ENCODE data around the gene MTF2.

MTF2 gene

DNA sequence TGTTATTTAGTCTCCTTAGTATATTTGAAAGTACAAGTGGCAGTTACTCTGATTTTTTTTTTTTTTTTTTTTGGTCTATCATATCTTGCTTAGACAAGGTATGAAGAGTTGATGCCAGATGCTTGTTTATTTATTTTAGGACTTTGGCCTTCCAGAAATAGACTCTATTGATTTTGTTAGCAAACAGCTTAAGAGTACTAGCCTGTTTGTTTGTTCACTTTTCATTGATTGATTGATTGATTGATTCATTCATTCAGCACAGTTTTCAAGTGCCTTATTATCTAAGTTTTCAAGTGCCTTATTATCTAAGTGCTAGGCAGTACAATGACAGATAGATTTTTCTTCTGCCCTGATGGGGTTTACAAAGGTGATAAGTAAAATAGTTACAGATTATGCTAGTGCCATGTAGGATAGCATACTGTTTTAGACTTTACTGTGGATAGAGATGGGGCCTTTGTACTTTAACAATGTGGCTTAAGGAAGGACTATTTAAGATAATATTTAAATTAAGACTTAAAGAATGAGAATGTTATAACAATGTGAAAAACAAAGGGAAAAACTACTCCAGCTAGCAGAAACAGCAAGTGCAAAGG lies 50.5 kb downstream of the MTF2 start:
- no peaks in the 10 kb centered on the region for H3K9me3 ChIP-seq (ENCODE audit: control insufficient read depth, insufficient read depth, low read length)
- H3K4me3 ChIP-seq (ENCODE audit: low read length): no peak overlapping the region
- no peak overlapping the region for H3K4me2 ChIP-seq (ENCODE audit: low read length)
- H3K27ac ChIP-seq (ENCODE audit: low read depth, low read length): no peak overlapping the region
- no peaks in the 10 kb centered on the region for H4K20me1 ChIP-seq (ENCODE audit: control insufficient read depth, insufficient read depth, low read depth, low read length)
- no peaks in the 10 kb centered on the region for H3K4me1 ChIP-seq (ENCODE audit: control insufficient read depth, low read length)
- H3K27me3 ChIP-seq (ENCODE audit: control insufficient read depth, low read length): no peaks in the 10 kb centered on the region
- peaks cover 2% of the 10 kb centered on the region; the same call in 1 of the 2 replicates for H3K79me2 ChIP-seq (ENCODE audit: control insufficient read depth, low read length)
- H3K36me3 ChIP-seq (ENCODE audit: control insufficient read depth, low read length): peaks cover 91% of the 10 kb centered on the region
- H3K9me2 ChIP-seq (replicated peaks; ENCODE audit: control insufficient read depth, low read length): no peaks in the 10 kb centered on the region
- peaks cover 4% of the 10 kb centered on the region for H3F3A ChIP-seq (ENCODE audit: control insufficient read depth, insufficient read depth)
- TF ChIP-seq EZH2phosphoT487 (IDR thresholded peaks at IDR 0.05; ENCODE audit: borderline replicate concordance, low read length) (no peak), CTCF (IDR thresholded peaks at IDR 0.05; ENCODE audit: low read depth, low read length, poor library complexity, severe bottlenecking) (no peak)

- H4K20me1 ChIP-seq (ENCODE audit: control insufficient read depth, insufficient read depth, low read depth, low read length): no peaks in the 10 kb centered on the region
- no peak overlapping the region for H3K27ac ChIP-seq (ENCODE audit: low read depth, low read length)
- no peaks in the 10 kb centered on the region for H3K9me3 ChIP-seq (ENCODE audit: control insufficient read depth, insufficient read depth, low read length)
- H3K4me2 ChIP-seq (ENCODE audit: low read length): no peak overlapping the region
- no peak for TF ChIP-seq CTCF (IDR thresholded peaks at IDR 0.05; ENCODE audit: low read depth, low read length, poor library complexity, severe bottlenecking)
- TF ChIP-seq EZH2phosphoT487 (IDR thresholded peaks at IDR 0.05; ENCODE audit: borderline replicate concordance, low read length): no peak
- H3K9me2 ChIP-seq (replicated peaks; ENCODE audit: control insufficient read depth, low read length): no peaks in the 10 kb centered on the region
- no peaks in the 10 kb centered on the region for H3K79me2 ChIP-seq (ENCODE audit: control insufficient read depth, low read length)
- no peaks in the 10 kb centered on the region for H3K27me3 ChIP-seq (ENCODE audit: control insufficient read depth, low read length)
- no peak overlapping the region for H3K4me3 ChIP-seq (ENCODE audit: low read length)
- peaks cover 92% of the 10 kb centered on the region for H3K36me3 ChIP-seq (ENCODE audit: control insufficient read depth, low read length)
- no peaks in the 10 kb centered on the region for H3K4me1 ChIP-seq (ENCODE audit: control insufficient read depth, low read length)
- H3F3A ChIP-seq (ENCODE audit: control insufficient read depth, insufficient read depth): no peaks in the 10 kb centered on the region
These were observed 53.6 kb downstream of the MTF2 start for GRCh38 chr1:93132638-93133037.

DNA sequence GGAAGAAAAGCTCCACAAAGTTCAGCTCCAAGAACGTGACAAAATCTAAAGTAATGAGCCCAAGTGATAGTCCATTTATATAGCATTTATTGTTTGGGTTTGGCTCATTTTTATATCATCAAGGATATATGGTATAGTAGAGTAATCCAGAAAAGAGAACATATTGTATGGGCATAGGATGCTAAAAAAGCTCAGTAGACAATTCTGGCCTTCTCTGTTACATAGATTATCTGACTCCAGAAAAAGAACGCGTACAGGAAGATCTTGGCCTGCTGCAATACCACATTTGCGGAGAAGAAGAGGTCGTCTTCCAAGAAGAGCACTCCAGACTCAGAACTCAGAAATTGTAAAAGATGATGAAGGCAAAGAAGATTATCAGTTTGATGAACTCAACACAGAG lies 57.4 kb downstream of the MTF2 start:
- Histone ChIP-seq H3K9me2 (replicated peaks; ENCODE audit: control insufficient read depth, low read length) (no peaks in the 10 kb centered on the region), H3F3A (ENCODE audit: control insufficient read depth, insufficient read depth) (no peaks in the 10 kb centered on the region), H3K4me1 (ENCODE audit: control insufficient read depth, low read length) (no peaks in the 10 kb centered on the region), H3K4me3 (ENCODE audit: low read length) (no peak overlapping the region), H3K4me2 (ENCODE audit: low read length) (no peak overlapping the region), H3K79me2 (ENCODE audit: control insufficient read depth, low read length) (no peaks in the 10 kb centered on the region), H3K9me3 (ENCODE audit: control insufficient read depth, insufficient read depth, low read length) (no peaks in the 10 kb centered on the region), H3K27ac (ENCODE audit: low read depth, low read length) (no peak overlapping the region), H3K36me3 (ENCODE audit: control insufficient read depth, low read length) (peaks cover 91% of the 10 kb centered on the region), H4K20me1 (ENCODE audit: control insufficient read depth, insufficient read depth, low read depth, low read length) (no peaks in the 10 kb centered on the region), H3K27me3 (ENCODE audit: control insufficient read depth, low read length) (no peaks in the 10 kb centered on the region)
- TF ChIP-seq CTCF (IDR thresholded peaks at IDR 0.05; ENCODE audit: low read depth, low read length, poor library complexity, severe bottlenecking): no peak
- TF ChIP-seq EZH2phosphoT487 (IDR thresholded peaks at IDR 0.05; ENCODE audit: borderline replicate concordance, low read length): no peak
